PC-9 (cell line): Measurements from ENCODE around the gene BCL2L11. TPM values are rescaled to one million over a fixed set of nuclear protein-coding genes. Genes with fewer than 3 reads are reported as not detected.

Experiments
- BruUV-seq: library from RNA; stranded (reverse); fragments of 400-500 nt; replicated peaks from 2 replicates; lab custom pipeline; 2021; lab: Mats Ljungman, UMichigan
- CTCF ChIA-PET: fragments of 300-600 bp; sonication (Branson Sonifier 250); formaldehyde crosslinking; loops from one replicate; lab custom pipeline; 2022; ENCODE audit warnings: antibody characterized with exemption; lab: Charles Lee
- POLR2A ChIA-PET: fragments of 300-600 bp; sonication (Branson Sonifier 250); formaldehyde crosslinking; loops from one replicate; lab custom pipeline; 2022; ENCODE audit warnings: antibody characterized with exemption; ENCODE audit not compliant: unreplicated experiment; lab: Charles Lee
- DNase-seq, 2 experiments: peaks; one replicate each; pipeline versions ENCODE4 v3.0.0 to v3.0.0-alpha.2; 2015 to 2022; ENCODE audit warnings: mixed read lengths in 1 of 2
- H2AFZ ChIP-seq: fragments of 200-600 bp; sonication (generic); 2 replicates; pipeline ENCODE4 v1.8.1; 2017; ENCODE audit warnings: antibody characterized with exemption
- H3F3A ChIP-seq: fragments of 200-600 bp; sonication (generic); 2 replicates; pipeline ENCODE4 v1.8.1; 2017; ENCODE audit warnings: antibody characterized with exemption, mild to moderate bottlenecking, low read depth; ENCODE audit not compliant: insufficient read depth
- H3K27ac ChIP-seq: fragments of 200-600 bp; sonication (generic); 2 replicates; pipeline ENCODE4 v1.6.1; 2016; ENCODE audit warnings: mixed run types
- H3K27me3 ChIP-seq: fragments of 200-600 bp; sonication (generic); 2 replicates; pipeline ENCODE4 v1.6.1; 2016; ENCODE audit warnings: low read depth, mixed run types; ENCODE audit not compliant: insufficient read depth
- H3K36me3 ChIP-seq: fragments of 200-600 bp; sonication (generic); 2 replicates; pipeline ENCODE4 v1.6.1; 2016; ENCODE audit warnings: low read depth, mixed run types
- H3K4me1 ChIP-seq: fragments of 200-600 bp; sonication (generic); replicated peaks from 2 replicates; pipeline ENCODE4 v1.6.1; 2016; ENCODE audit warnings: mixed run types; ENCODE audit not compliant: insufficient read depth
- H3K4me2 ChIP-seq: fragments of 200-600 bp; sonication (generic); 2 replicates; pipeline ENCODE4 v1.6.1; 2017; ENCODE audit warnings: mixed run types
- H3K4me3 ChIP-seq: fragments of 200-600 bp; sonication (generic); 2 replicates; pipeline ENCODE4 v1.6.1; 2016; ENCODE audit warnings: mixed run types
- H3K79me2 ChIP-seq: fragments of 200-600 bp; sonication (generic); 2 replicates; pipeline ENCODE4 v1.6.1; 2017; ENCODE audit warnings: low read depth, mixed run types
- H3K9me2 ChIP-seq: fragments of 200-600 bp; sonication (generic); 2 replicates; pipeline ENCODE4 v1.8.1; 2017; ENCODE audit warnings: mild to moderate bottlenecking; ENCODE audit not compliant: insufficient read depth
- H3K9me3 ChIP-seq: fragments of 200-600 bp; sonication (generic); 2 replicates; pipeline ENCODE4 v1.8.1; 2016; ENCODE audit warnings: low read depth; ENCODE audit not compliant: insufficient read depth
- H4K20me1 ChIP-seq: fragments of 200-600 bp; sonication (generic); 2 replicates; pipeline ENCODE4 v1.8.1; 2017; ENCODE audit not compliant: insufficient read depth
- EZH2 ChIP-seq: fragments of 200-600 bp; sonication (generic); IDR thresholded peaks from 2 replicates; pipeline ENCODE4 v1.8.0; 2017; ENCODE audit warnings: antibody characterized with exemption, low read depth
- intact Hi-C: fragments of 100-400 bp; cut with micrococcal nuclease; formaldehyde crosslinking; loops from one replicate; pipeline ENCODE4 v1.10.0; 2022; ENCODE audit not compliant: unreplicated experiment
- total RNA-seq: library from RNA; stranded (reverse); gene quantifications from 2 replicates; pipeline ENCODE4 v1.2.3, GENCODE V29; 2021
- TF ChIP-seq, protein P1 (sequence below): fragments of 200-600 bp; sonication (generic); conservative IDR thresholded peaks from 2 replicates; pipeline ENCODE4 v1.6.1; 2017; ENCODE audit warnings: mixed run types, antibody characterized with exemption, mild to moderate bottlenecking, moderate library complexity

The BCL2L11 gene
- total RNA-seq, 1 experiment from 2014 or later, result 17.0 TPM

DNA sequence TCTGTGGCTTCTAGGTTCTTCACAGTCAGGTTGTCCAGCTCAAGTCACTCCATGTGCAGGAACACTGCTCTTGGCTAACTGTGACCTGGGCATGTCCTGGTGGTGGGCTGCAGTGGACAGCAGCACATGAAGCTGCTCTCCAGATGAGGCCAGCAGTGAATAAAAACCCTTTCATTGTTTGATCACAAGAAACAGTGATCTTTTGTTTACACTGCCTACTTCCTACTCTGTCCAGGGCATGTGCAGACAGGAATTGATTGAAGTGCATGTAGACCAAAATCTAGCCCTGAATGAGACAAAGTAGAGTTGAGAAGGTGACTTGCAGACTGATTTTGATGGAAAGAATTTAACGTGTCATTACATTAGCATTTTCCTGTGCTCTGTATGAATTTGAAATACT lies 34.9 kb downstream of the BCL2L11 start:
- DNase-seq, result no peak
- peaks cover 4% of the 10 kb centered on the region; the same call in 1 of the 2 replicates for H3F3A ChIP-seq
- no peak overlapping the region for H2AFZ ChIP-seq
- H3K79me2 ChIP-seq, result peaks cover 18% of the 10 kb centered on the region; the same call in 1 of the 2 replicates
- no peak overlapping the region for H3K4me3 ChIP-seq
- no TSS peak for BruUV-seq
- peaks cover 43% of the 10 kb centered on the region for H3K36me3 ChIP-seq
- H4K20me1 ChIP-seq, result peaks cover 13% of the 10 kb centered on the region
- H3K4me1 ChIP-seq, result no peaks in the 10 kb centered on the region
- intact Hi-C loops, result no loop called here
- ChIA-PET POLR2A (no interaction called here), CTCF (no interaction called here)
- no peak for TF ChIP-seq EZH2
- TF ChIP-seq, protein P1, sequence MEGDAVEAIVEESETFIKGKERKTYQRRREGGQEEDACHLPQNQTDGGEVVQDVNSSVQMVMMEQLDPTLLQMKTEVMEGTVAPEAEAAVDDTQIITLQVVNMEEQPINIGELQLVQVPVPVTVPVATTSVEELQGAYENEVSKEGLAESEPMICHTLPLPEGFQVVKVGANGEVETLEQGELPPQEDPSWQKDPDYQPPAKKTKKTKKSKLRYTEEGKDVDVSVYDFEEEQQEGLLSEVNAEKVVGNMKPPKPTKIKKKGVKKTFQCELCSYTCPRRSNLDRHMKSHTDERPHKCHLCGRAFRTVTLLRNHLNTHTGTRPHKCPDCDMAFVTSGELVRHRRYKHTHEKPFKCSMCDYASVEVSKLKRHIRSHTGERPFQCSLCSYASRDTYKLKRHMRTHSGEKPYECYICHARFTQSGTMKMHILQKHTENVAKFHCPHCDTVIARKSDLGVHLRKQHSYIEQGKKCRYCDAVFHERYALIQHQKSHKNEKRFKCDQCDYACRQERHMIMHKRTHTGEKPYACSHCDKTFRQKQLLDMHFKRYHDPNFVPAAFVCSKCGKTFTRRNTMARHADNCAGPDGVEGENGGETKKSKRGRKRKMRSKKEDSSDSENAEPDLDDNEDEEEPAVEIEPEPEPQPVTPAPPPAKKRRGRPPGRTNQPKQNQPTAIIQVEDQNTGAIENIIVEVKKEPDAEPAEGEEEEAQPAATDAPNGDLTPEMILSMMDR, result no peak
- no peaks in the 10 kb centered on the region for H3K9me2 ChIP-seq
- H3K9me3 ChIP-seq, result no peaks in the 10 kb centered on the region
- H3K27me3 ChIP-seq, result no peaks in the 10 kb centered on the region
- no peak overlapping the region for H3K4me2 ChIP-seq
- no peak overlapping the region for H3K27ac ChIP-seq

DNA sequence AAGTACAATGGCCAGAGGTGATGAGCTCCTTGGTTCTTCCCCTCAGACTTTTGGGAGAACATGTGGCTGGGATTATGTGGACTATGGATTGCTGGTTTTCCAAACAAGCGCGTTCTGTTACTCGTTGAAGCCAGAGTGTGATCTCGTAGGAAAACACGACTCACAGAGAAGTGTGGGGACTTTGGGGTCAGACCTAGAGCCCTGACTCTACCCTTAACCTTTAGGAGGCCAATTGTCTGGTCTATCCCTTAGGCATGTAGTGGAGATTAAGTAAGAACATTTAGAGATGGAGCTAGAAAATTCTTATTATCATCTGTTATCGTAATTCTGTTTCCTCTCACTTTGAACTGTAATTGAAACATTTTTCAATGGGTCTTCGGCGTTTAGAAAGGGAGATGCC lies 35.8 kb downstream of the BCL2L11 start:
- H3K27ac ChIP-seq, result no peak overlapping the region
- BruUV-seq, result no TSS peak
- intact Hi-C loops, result no loop called here
- POLR2A ChIA-PET, result interaction anchor here (0.6 kb wide), 1 partner anchor 11 kb away, joined by 3 read pairs; no protein-coding TSS in a partner anchor
- peaks cover 37% of the 10 kb centered on the region for H3K36me3 ChIP-seq
- no peak overlapping the region for H3K4me3 ChIP-seq
- H3K79me2 ChIP-seq, result peaks cover 18% of the 10 kb centered on the region; the same call in 1 of the 2 replicates
- H3K4me2 ChIP-seq, result no peak overlapping the region
- H3K27me3 ChIP-seq, result no peaks in the 10 kb centered on the region
- no peaks in the 10 kb centered on the region for H3K4me1 ChIP-seq
- peaks cover 4% of the 10 kb centered on the region; the same call in 1 of the 2 replicates for H3F3A ChIP-seq
- TF ChIP-seq EZH2, result no peak
- TF ChIP-seq, protein P1, result no peak
- peaks cover 10% of the 10 kb centered on the region for H4K20me1 ChIP-seq
- CTCF ChIA-PET, result no interaction called here
- no peaks in the 10 kb centered on the region for H3K9me2 ChIP-seq
- H3K9me3 ChIP-seq, result no peaks in the 10 kb centered on the region
- DNase-seq, result no peak
- H2AFZ ChIP-seq, result no peak overlapping the region

DNA sequence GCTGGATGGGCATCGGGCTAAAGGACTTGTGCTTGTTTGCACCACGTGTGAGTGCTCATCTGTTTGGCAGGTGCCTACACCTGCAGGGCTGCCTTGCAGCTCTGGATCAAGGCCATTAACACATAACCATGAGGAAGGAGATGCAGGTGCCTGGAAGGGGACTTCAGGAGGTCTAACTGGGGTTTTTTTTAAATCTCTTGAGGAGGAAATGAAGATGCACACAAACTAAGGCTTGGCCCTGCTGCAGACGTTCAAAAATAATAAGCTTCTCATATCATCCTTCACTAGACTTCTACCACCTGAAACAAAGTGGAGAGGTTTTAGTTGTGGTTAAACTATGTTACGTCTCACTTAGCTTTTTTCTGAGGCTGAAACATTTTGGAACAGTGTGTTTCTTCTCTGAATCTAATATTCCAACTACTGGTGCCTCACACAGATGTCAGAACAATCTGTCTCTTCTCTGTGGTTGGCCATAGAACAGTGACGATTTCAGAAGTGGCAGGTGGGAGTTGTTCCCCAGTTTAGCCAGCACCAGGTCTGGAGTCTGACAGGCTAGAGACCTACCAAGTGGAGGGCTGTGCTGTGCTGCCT lies 36.5 kb downstream of the BCL2L11 start:
- Histone ChIP-seq H3K27ac (no peak overlapping the region), H3K9me3 (no peaks in the 10 kb centered on the region), H3K4me1 (no peaks in the 10 kb centered on the region), H3F3A (peaks cover 4% of the 10 kb centered on the region; the same call in 1 of the 2 replicates), H2AFZ (no peak overlapping the region), H3K4me3 (no peak overlapping the region), H3K79me2 (peaks cover 18% of the 10 kb centered on the region; the same call in 1 of the 2 replicates), H3K9me2 (no peaks in the 10 kb centered on the region), H3K4me2 (no peak overlapping the region), H3K36me3 (peaks cover 30% of the 10 kb centered on the region), H3K27me3 (no peaks in the 10 kb centered on the region), H4K20me1 (peaks cover 10% of the 10 kb centered on the region)
- TF ChIP-seq, protein P1, result no peak
- no peak for TF ChIP-seq EZH2
- no TSS peak for BruUV-seq
- DNase-seq, result no peak
- CTCF ChIA-PET, result no interaction called here
- intact Hi-C loops, result no loop called here
- POLR2A ChIA-PET, result no interaction called here
